Caco-2 (cell line): ENCODE results near the gene KLRB1. TPM values are rescaled to one million over a fixed set of nuclear protein-coding genes. Genes with fewer than 3 reads are reported as not detected.
"Not testable (repeated sequence)": the region's sequence is repeated elsewhere in the genome, so short reads cannot be mapped to it uniquely, and the experiment has no call there.

Experiments
- BruUV-seq: library from RNA; stranded (reverse); fragments of 400-500 nt; replicated peaks from 2 replicates; lab custom pipeline; 2021; lab: Mats Ljungman, UMichigan
- CTCF ChIA-PET: fragments of 300-600 bp; sonication (Branson Sonifier 250); formaldehyde crosslinking; loops from one replicate; lab custom pipeline; 2022; ENCODE audit warnings: antibody characterized with exemption; lab: Charles Lee
- POLR2A ChIA-PET: fragments of 300-600 bp; sonication (Branson Sonifier 250); formaldehyde crosslinking; loops from one replicate; lab custom pipeline; 2022; ENCODE audit warnings: antibody characterized with exemption; lab: Charles Lee
- DNase-seq, 2 experiments: peaks; one replicate each; pipeline versions ENCODE4 v3.0.0 to v3.0.0-alpha.2; 2020 to 2022
- H3K27me3 ChIP-seq: replicated peaks from 2 replicates; pipeline ENCODE4 v1.6.0; 2011; ENCODE audit warnings: low read length; ENCODE audit not compliant: control insufficient read depth, insufficient read depth
- H3K36me3 ChIP-seq: 2 replicates; pipeline ENCODE4 v1.5.1; 2011; ENCODE audit warnings: low read length; ENCODE audit not compliant: control insufficient read depth, insufficient read depth
- H3K4me1 ChIP-seq: fragments of 250-450 bp; sonication (Bioruptor Pico); 2 replicates; pipeline ENCODE4 v1.5.1; 2020; ENCODE audit warnings: mild to moderate bottlenecking
- H3K4me3 ChIP-seq: 2 replicates; pipeline ENCODE4 v1.5.1; 2011; ENCODE audit warnings: low read depth, mild to moderate bottlenecking, control low read depth, low read length
- H3K9me3 ChIP-seq: fragments of 250-450 bp; sonication (Bioruptor Pico); 2 replicates; pipeline ENCODE4 v1.5.1; 2020; ENCODE audit warnings: mild to moderate bottlenecking, moderate library complexity
- H3K27ac Mint-ChIP-seq: one replicate; pipeline ENCODE4 v1.8.0; 2022; ENCODE audit warnings: mixed read lengths; ENCODE audit not compliant: unreplicated experiment
- H3K27me3 Mint-ChIP-seq: one replicate; pipeline ENCODE4 v1.8.0; 2022; ENCODE audit warnings: mixed read lengths; ENCODE audit not compliant: insufficient read depth, unreplicated experiment
- H3K36me3 Mint-ChIP-seq: one replicate; pipeline ENCODE4 v1.8.0; 2022; ENCODE audit warnings: mild to moderate bottlenecking, mixed read lengths; ENCODE audit not compliant: insufficient read depth, unreplicated experiment
- H3K4me1 Mint-ChIP-seq: one replicate; pipeline ENCODE4 v1.8.0; 2022; ENCODE audit warnings: low read depth, mixed read lengths; ENCODE audit not compliant: unreplicated experiment
- H3K4me3 Mint-ChIP-seq: one replicate; pipeline ENCODE4 v1.8.0; 2022; ENCODE audit warnings: mild to moderate bottlenecking, moderate library complexity, mixed read lengths; ENCODE audit not compliant: unreplicated experiment
- H3K9me3 Mint-ChIP-seq: one replicate; pipeline ENCODE4 v1.8.0; 2022; ENCODE audit warnings: mixed read lengths; ENCODE audit not compliant: unreplicated experiment
- CTCF ChIP-seq, 2 experiments: fragments of 200-600 bp in 1 of 2; IDR thresholded peaks; 1 replicate in 1 of 2; 2 replicates in 1 of 2; pipeline versions ENCODE4 v1.5.1 to v1.8.0; 2011 to 2022; ENCODE audit warnings: antibody characterized with exemption in 1 of 2, control low read depth in 1 of 2, inconsistent platforms in 1 of 2, low read depth in 1 of 2, low read length in 1 of 2, mild to moderate bottlenecking in 1 of 2, moderate library complexity in 1 of 2; ENCODE audit not compliant: insufficient read depth in 1 of 2, severe bottlenecking in 1 of 2, unreplicated experiment in 1 of 2
- intact Hi-C: fragments of 100-400 bp; cut with micrococcal nuclease; formaldehyde crosslinking; loops from one replicate; pipeline ENCODE4 v1.10.0; 2022; ENCODE audit not compliant: unreplicated experiment
- total RNA-seq: library from RNA; stranded (reverse); gene quantifications from 2 replicates; pipeline ENCODE4 v1.2.3, GENCODE V29; 2022

KLRB1 gene
- total RNA-seq, 1 experiment from 2014 or later: not detected

DNA sequence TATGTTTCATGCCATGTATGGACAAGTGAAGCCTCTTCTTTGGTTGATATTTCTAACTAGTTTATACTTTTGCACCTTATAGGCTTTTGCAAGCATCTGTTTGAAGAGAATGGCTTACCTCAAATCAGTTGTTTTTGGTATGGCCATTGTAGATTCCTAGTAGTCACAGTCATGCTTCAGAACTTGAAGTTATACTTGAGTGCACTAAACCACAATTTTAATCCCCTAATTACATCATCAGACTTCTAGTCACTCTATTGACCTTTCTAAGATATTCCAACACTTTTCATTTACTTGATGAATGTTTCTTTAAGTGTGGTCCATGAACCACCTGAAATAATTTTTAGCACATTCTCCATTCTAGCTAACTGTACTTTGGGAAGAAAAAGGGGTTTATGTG, 18.6 kb upstream of the KLRB1 start:
- no peaks in the 10 kb centered on the region for H3K9me3 ChIP-seq
- H3K4me3 ChIP-seq: no peak overlapping the region
- no peak for DNase-seq
- Mint-ChIP-seq H3K9me3 (peaks cover 16% of the 10 kb centered on the region), H3K27me3 (no peaks in the 10 kb centered on the region), H3K27ac (no peak overlapping the region), H3K4me3 (no peak overlapping the region), H3K36me3 (no peaks in the 10 kb centered on the region), H3K4me1 (no peaks in the 10 kb centered on the region)
- intact Hi-C loops: no loop called here
- ChIA-PET POLR2A (no interaction called here), CTCF (no interaction called here)
- no peaks in the 10 kb centered on the region for H3K4me1 ChIP-seq
- TF ChIP-seq CTCF (IDR thresholded peaks at IDR 0.05; ENCODE audit: insufficient read depth in 1 of 2, low read depth in 1 of 2, low read length in 1 of 2, severe bottlenecking in 1 of 2, unreplicated experiment in 1 of 2): no peak
- H3K36me3 ChIP-seq: no peaks in the 10 kb centered on the region
- H3K27me3 ChIP-seq: no peaks in the 10 kb centered on the region
- no TSS peak for BruUV-seq

DNA sequence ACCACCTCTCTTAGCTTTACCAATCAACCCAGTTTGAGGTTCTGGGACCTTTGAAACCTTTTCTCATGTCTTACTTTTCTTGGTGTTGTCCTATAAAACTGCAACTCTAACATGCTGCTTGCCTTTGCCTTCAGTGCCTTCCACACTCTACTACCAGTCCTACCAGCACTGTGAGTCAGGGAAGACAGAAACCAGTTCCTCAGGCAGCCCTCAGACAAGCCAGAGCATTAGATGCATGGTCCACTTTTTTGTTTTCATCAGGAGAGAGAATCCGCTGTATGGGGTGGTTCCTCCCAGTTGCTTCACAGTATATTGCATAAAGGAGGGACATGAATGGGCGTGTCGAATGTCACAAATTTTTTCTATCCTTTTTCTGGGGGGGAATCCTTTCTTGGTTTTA, 17.3 kb upstream of the KLRB1 start:
- no peaks in the 10 kb centered on the region for H3K36me3 ChIP-seq
- H3K36me3 Mint-ChIP-seq: no peaks in the 10 kb centered on the region
- H3K4me1 ChIP-seq: no peaks in the 10 kb centered on the region
- H3K27ac Mint-ChIP-seq: no peak overlapping the region
- H3K9me3 ChIP-seq: no peaks in the 10 kb centered on the region
- CTCF ChIA-PET: no interaction called here
- H3K27me3 ChIP-seq: no peaks in the 10 kb centered on the region
- intact Hi-C loops: no loop called here
- H3K9me3 Mint-ChIP-seq: peaks cover 16% of the 10 kb centered on the region
- no peak for DNase-seq
- TF ChIP-seq CTCF (IDR thresholded peaks at IDR 0.05; ENCODE audit: insufficient read depth in 1 of 2, low read depth in 1 of 2, low read length in 1 of 2, severe bottlenecking in 1 of 2, unreplicated experiment in 1 of 2): no peak
- H3K4me3 ChIP-seq: no peak overlapping the region
- H3K4me3 Mint-ChIP-seq: no peak overlapping the region
- BruUV-seq: no TSS peak
- H3K27me3 Mint-ChIP-seq: no peaks in the 10 kb centered on the region
- POLR2A ChIA-PET: no interaction called here
- no peaks in the 10 kb centered on the region for H3K4me1 Mint-ChIP-seq

DNA sequence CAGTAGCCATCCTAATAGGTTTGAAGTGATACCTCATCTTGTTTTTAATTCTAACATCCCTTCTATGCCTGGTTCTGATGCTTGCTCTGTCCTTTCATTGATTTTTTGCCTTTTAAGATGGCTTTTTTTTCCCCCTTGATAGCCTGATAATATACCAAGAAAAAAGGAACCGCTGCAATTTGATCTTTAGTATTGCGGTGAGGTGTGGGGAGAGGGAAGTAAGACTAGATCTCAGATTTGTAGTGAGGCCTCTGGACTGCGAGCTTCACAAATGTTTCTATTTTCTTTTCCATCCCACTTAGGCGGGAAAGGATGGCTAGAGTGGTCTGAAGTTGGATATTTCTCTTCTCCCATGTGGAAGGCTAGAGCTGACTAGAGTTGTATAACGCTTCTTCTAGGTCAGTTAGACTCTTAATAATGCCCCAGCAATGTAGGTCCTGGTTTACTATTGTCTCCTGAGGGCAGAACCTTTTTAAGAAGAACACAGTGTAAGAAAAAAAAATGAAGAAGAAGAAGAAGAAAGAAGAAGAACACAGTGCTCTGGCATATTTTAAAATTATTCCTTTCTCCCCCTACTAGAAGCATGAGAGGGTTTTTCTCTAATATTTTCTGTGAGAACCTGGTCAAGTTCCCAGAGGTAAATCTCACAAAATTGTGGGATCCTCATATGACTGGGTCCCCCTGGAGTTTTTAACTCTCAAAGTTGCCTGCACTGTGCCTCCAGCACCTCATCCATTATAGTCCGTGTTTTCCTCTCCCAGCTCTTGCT, 11.9 kb upstream of the KLRB1 start:
- CTCF ChIA-PET: no interaction called here
- Mint-ChIP-seq H3K9me3 (peaks cover 26% of the 10 kb centered on the region), H3K4me1 (no peaks in the 10 kb centered on the region), H3K27ac (no peak overlapping the region), H3K36me3 (no peaks in the 10 kb centered on the region), H3K27me3 (no peaks in the 10 kb centered on the region), H3K4me3 (no peak overlapping the region)
- Histone ChIP-seq H3K36me3 (no peaks in the 10 kb centered on the region), H3K27me3 (no peaks in the 10 kb centered on the region), H3K4me1 (no peaks in the 10 kb centered on the region), H3K9me3 (no peaks in the 10 kb centered on the region), H3K4me3 (no peak overlapping the region)
- no TSS peak for BruUV-seq
- TF ChIP-seq CTCF (IDR thresholded peaks at IDR 0.05; ENCODE audit: insufficient read depth in 1 of 2, low read depth in 1 of 2, low read length in 1 of 2, severe bottlenecking in 1 of 2, unreplicated experiment in 1 of 2): peak; percentile 27 to 28
- no peak for DNase-seq
- POLR2A ChIA-PET: no interaction called here
- intact Hi-C loops: loop anchor here (2.0 kb wide), 1 partner anchor 241 kb away; no protein-coding TSS in a partner anchor

- peaks cover 19% of the 10 kb centered on the region for H3K9me3 Mint-ChIP-seq
- H3K36me3 Mint-ChIP-seq, H3K4me1 ChIP-seq, POLR2A ChIA-PET, H3K27me3 ChIP-seq, H3K27me3 Mint-ChIP-seq, H3K4me3 Mint-ChIP-seq, H3K4me3 ChIP-seq, BruUV-seq, H3K4me1 Mint-ChIP-seq, DNase-seq, intact Hi-C loops, H3K27ac Mint-ChIP-seq, H3K9me3 ChIP-seq, H3K36me3 ChIP-seq, CTCF ChIA-PET: not testable (repeated sequence)
These were observed 11.2 kb upstream of the KLRB1 start for GRCh38 chr12:9618906-9619305.
